GM06990 (cell line): ENCODE measurements around the gene EIF2S2.
"Not testable (repeated sequence)": the region's sequence is repeated elsewhere in the genome, so short reads cannot be mapped to it uniquely, and the experiment has no call there.

Experiments used
- DNase-seq: peaks from one replicate; pipeline ENCODE4 v3.0.0-alpha.2; 2011; ENCODE audit not compliant: insufficient read length; ENCODE audit errors: extremely low read depth
- H3K27me3 ChIP-seq: replicated peaks from 2 replicates; pipeline ENCODE4 v1.6.0; 2011; ENCODE audit warnings: low read length; ENCODE audit not compliant: control insufficient read depth, insufficient read depth
- H3K36me3 ChIP-seq: 2 replicates; pipeline ENCODE4 v1.5.1; 2011; ENCODE audit warnings: low read length; ENCODE audit not compliant: control insufficient read depth, insufficient read depth
- H3K4me3 ChIP-seq: replicated peaks from 2 replicates; pipeline ENCODE4 v1.5.1; 2011; ENCODE audit warnings: low read depth, mild to moderate bottlenecking, control low read depth, low read length
- CTCF ChIP-seq: IDR thresholded peaks from 2 replicates; pipeline ENCODE4 v1.5.1; 2011; ENCODE audit warnings: low read length, control low read depth, mild to moderate bottlenecking, inconsistent platforms; ENCODE audit not compliant: insufficient read depth, poor library complexity, severe bottlenecking

The EIF2S2 gene

GRCh38 chr20:34145280-34145819 is 33.3 kb upstream of the EIF2S2 start:
- no peak overlapping the region for H3K4me3 ChIP-seq
- no peaks in the 10 kb centered on the region for H3K36me3 ChIP-seq
- H3K27me3 ChIP-seq = no peaks in the 10 kb centered on the region; the same call in 1 of the 2 replicates
- no peak for DNase-seq
- no peak for TF ChIP-seq CTCF

DNA sequence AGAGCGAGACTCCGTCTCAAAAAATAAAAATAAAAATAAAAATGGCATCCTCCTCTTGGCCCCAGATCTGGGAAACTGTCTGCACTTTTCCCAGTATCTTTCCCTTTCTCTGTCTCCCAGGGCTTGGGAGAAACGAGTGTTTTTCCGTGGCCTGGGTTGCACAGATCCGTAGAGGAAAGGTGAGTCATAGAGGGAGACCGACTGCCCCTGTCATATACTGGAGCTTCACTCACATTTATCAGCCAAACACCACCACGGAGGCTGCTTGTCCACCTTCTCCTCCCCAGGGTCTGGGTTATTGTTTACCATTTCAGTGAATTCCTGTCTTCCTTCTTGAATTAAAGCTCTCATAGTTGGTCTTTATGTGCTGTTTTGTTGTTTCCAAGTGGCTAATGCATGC is 31.9 kb upstream of the EIF2S2 start:
- no peak for TF ChIP-seq CTCF
- no peak overlapping the region for H3K4me3 ChIP-seq
- no peaks in the 10 kb centered on the region; the same call in 1 of the 2 replicates for H3K27me3 ChIP-seq
- no peak for DNase-seq
- no peaks in the 10 kb centered on the region for H3K36me3 ChIP-seq

GRCh38 chr20:34142121-34142520 is 30.1 kb upstream of the EIF2S2 start:
- no peaks in the 10 kb centered on the region; the same call in 1 of the 2 replicates for H3K27me3 ChIP-seq
- no peak overlapping the region for H3K4me3 ChIP-seq
- TF ChIP-seq CTCF = no peak

DNA sequence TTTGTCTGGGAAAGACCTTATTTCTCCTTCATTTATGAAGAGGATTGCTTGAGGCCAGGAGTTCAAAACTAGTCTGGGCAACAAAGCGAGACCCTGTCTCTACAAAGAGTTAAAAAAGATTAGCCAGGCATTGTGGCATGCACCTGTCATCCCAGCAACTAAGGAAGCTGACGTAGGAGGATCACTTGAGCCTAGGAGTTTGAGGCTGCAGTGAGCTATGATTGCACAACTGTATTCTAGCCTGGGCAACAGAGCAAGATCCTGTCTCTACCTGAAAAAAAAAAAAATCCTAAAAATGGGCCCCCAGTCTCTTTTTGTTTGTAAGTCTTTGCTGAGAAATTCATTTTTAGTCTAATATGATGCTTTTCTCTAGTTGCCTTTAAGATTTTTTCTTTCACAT is 29.2 kb upstream of the EIF2S2 start:
- Histone ChIP-seq H3K36me3 (no peaks in the 10 kb centered on the region), H3K4me3 (no peak overlapping the region), H3K27me3 (no peaks in the 10 kb centered on the region; the same call in 1 of the 2 replicates)
- no peak for DNase-seq
- no peak for TF ChIP-seq CTCF

More at GRCh38 chr20:34142121-34142520, 30.1 kb upstream of the EIF2S2 start:
- no peaks in the 10 kb centered on the region for H3K36me3 ChIP-seq
- DNase-seq = no peak

DNA sequence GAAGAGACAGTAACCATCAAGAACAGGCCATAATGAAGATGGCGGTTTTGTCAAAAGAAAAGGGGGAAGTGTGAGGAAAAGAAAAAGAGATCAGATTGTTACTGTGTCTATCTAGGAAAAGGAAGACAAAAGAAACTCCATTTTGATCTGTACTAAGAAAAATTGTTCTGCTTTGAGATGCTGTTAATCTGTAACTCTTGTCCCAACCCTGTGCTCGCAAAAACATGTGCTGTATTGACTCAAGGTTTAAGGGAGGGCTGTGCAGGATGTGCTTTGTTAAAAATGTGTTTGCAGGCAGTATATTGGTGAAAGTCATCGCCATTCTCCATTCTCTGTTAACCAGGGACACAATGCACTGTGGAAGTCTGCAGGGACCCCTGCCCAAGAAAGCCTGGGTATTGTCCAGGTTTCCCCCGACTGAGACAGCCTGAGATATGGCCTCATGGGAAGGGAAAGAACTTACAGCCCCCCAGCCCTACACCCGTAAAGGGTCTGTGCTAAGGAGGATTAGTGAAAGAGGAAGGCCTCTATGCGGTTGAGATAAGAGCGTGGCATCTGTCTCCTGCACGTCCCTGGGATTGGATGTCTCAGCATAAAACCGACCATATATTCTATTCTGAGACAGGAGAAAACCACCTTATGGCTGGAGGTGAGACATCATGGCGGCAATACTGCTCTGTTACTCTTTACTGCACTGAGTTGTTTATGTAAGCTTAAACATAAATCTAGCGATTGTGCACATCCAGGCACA is 23.7 kb upstream of the EIF2S2 start:
- not testable (repeated sequence) for H3K4me3 ChIP-seq, H3K27me3 ChIP-seq, DNase-seq, H3K36me3 ChIP-seq

- H3K4me3 ChIP-seq, DNase-seq, H3K36me3 ChIP-seq, H3K27me3 ChIP-seq: not testable (repeated sequence)
Measured at GRCh38 chr20:34133365-34133860, 21.4 kb upstream of the EIF2S2 start.

DNA sequence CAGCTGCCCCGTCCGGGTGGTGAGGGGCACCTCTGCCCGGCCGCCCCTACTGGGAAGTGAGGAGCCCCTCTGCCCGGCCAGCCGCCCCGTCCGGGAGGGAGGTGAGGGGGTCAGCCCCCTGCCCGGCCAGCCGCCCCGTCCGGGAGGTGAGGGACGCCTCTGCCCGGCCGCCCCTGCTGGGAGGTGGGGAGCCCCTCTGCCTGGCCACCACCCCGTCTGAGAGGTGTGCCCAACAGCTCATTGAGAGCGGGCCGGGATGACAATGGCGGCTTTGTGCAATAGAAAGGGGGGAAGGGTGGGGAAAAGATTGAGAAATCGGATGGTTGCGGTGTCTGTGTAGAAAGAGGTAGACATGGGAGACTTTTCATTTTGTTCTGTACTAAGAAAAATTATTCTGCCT is 20.9 kb upstream of the EIF2S2 start:
- not testable (repeated sequence) for DNase-seq, H3K27me3 ChIP-seq, H3K4me3 ChIP-seq, H3K36me3 ChIP-seq

DNA sequence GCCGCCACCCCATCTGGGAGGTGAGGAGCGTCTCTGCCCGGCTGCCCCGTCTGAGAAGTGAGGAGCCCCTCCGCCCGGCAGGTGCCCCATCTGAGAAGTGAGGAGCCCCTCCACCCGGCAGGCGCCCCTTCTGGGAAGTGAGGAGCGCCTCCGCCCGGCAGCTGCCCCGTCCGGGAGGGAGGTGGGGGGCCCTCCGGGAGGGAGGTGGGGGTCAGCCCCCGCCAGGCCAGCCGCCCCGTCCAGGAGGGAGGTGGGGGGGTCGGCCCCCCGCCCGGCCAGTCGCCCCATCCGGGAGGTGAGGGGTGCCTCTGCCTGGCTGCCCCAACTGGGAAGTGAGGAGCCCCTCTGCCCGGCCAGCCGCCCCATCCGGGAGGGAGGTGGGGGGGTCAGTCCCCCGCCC is 20.4 kb upstream of the EIF2S2 start:
- H3K27me3 ChIP-seq, DNase-seq, H3K36me3 ChIP-seq, H3K4me3 ChIP-seq: not testable (repeated sequence)
